ENCODE results near the gene SRD5A2.

The SRD5A2 gene

GRCh38 chr2:31580321-31581117 is at the start of gene SRD5A2:
Gene SRD5A2 (minus strand): TSS chr2:31580938. CDS start chr2:31580900, 38 bp downstream.
- DNase-seq (ENCODE audit: low read depth), result no peak

GRCh38 chr2:31606509-31606908 is 25.8 kb upstream of the SRD5A2 start:
- DNase-seq (ENCODE audit: low read depth), result peak; percentile 3

GRCh38 chr2:31598694-31599093 is 18.0 kb upstream of the SRD5A2 start:
- DNase-seq (ENCODE audit: low read depth), result no peak

- DNase-seq (ENCODE audit: low read depth), result no peak
These were observed 5.5 kb upstream of the SRD5A2 start for GRCh38 chr2:31586230-31586629.

- no peak for DNase-seq (ENCODE audit: low read depth)
These were observed 522 bp upstream of the SRD5A2 start for GRCh38 chr2:31581124-31581795.

- DNase-seq (ENCODE audit: low read depth), result no peak
These were observed 780 bp downstream of the SRD5A2 start for GRCh38 chr2:31579996-31580320.

GRCh38 chr2:31578316-31578715 is 2.4 kb downstream of the SRD5A2 start:
- no peak for DNase-seq (ENCODE audit: low read depth)

GRCh38 chr2:31577143-31577542 is 3.6 kb downstream of the SRD5A2 start:
- DNase-seq (ENCODE audit: low read depth), result no peak

GRCh38 chr2:31568585-31569201 is 12.0 kb downstream of the SRD5A2 start:
- DNase-seq (ENCODE audit: low read depth), result no peak

- DNase-seq (ENCODE audit: low read depth), result no peak
These were observed 13.1 kb downstream of the SRD5A2 start for GRCh38 chr2:31567679-31568078.

GRCh38 chr2:31563273-31563839 is 17.4 kb downstream of the SRD5A2 start:
- no peak for DNase-seq (ENCODE audit: low read depth)

- DNase-seq (ENCODE audit: low read depth), result no peak
These were observed 18.9 kb downstream of the SRD5A2 start for GRCh38 chr2:31561823-31562222.

GRCh38 chr2:31558401-31559295 is 22.1 kb downstream of the SRD5A2 start:
- peak; percentile 31 for DNase-seq (ENCODE audit: low read depth)

GRCh38 chr2:31556940-31557339 is 23.8 kb downstream of the SRD5A2 start:
- no peak for DNase-seq (ENCODE audit: low read depth)

- no peak for DNase-seq (ENCODE audit: low read depth)
These were observed 24.6 kb downstream of the SRD5A2 start for GRCh38 chr2:31555967-31556706.

- no peak for DNase-seq (ENCODE audit: low read depth)
These were observed 27.4 kb downstream of the SRD5A2 start for GRCh38 chr2:31553362-31553761.

GRCh38 chr2:31547485-31547884 is 33.3 kb downstream of the SRD5A2 start:
- DNase-seq (ENCODE audit: low read depth), result no peak

- DNase-seq (ENCODE audit: low read depth), result no peak
These were observed 38.9 kb downstream of the SRD5A2 start for GRCh38 chr2:31541853-31542252.

GRCh38 chr2:31539505-31539904 is 41.2 kb downstream of the SRD5A2 start:
- DNase-seq (ENCODE audit: low read depth), result no peak

GRCh38 chr2:31535768-31536167 is 45.0 kb downstream of the SRD5A2 start:
- DNase-seq (ENCODE audit: low read depth), result no peak

- no peak for DNase-seq (ENCODE audit: low read depth)
These were observed 46.1 kb downstream of the SRD5A2 start for GRCh38 chr2:31534636-31535035.

Measured in GM04503 (cell line).